Stimulated activated naive B cell treated with anti-CD40 and anti-IgM and Interleukin-4, amounts not matched to agents 10 μg/mL and 1 μg/mL and 100 μg/mL, for 72 hours (primary cell): ENCODE measurements around the gene MSI2.

ENCODE experiments used
- ATAC-seq, 2 donors: fragments of 150-1000 bp; cut with Tn5 transposase; replicated peaks; 2 replicates each; pipeline ENCODE4 v1.10.0; 2021; ENCODE audit warnings: moderate library complexity in 1 of 2
- DNase-seq: peaks from one replicate; pipeline ENCODE4 v3.0.0; 2021
- H3K27ac Mint-ChIP-seq: one replicate; pipeline ENCODE4 v1.8.0; 2022; ENCODE audit warnings: mild to moderate bottlenecking, mixed read lengths
- H3K27me3 Mint-ChIP-seq, 2 donors: one replicate each; pipeline ENCODE4 v1.8.0; 2022; ENCODE audit warnings: mixed read lengths in 2 of 2
- H3K36me3 Mint-ChIP-seq, 2 donors: one replicate each; pipeline ENCODE4 v1.8.0; 2022; ENCODE audit warnings: mixed read lengths in 2 of 2, mild to moderate bottlenecking in 1 of 2
- H3K4me1 Mint-ChIP-seq, 2 donors: one replicate each; pipeline ENCODE4 v1.8.0; 2022; ENCODE audit warnings: mixed read lengths in 2 of 2, mild to moderate bottlenecking in 1 of 2
- H3K4me3 Mint-ChIP-seq, 2 donors: one replicate each; pipeline ENCODE4 v1.8.0; 2022; ENCODE audit warnings: mild to moderate bottlenecking in 2 of 2, mixed read lengths in 2 of 2, moderate library complexity in 1 of 2
- H3K9me3 Mint-ChIP-seq, 2 donors: one replicate each; pipeline ENCODE4 v1.8.0; 2022; ENCODE audit warnings: mixed read lengths in 2 of 2, mild to moderate bottlenecking in 1 of 2

Gene MSI2

DNA sequence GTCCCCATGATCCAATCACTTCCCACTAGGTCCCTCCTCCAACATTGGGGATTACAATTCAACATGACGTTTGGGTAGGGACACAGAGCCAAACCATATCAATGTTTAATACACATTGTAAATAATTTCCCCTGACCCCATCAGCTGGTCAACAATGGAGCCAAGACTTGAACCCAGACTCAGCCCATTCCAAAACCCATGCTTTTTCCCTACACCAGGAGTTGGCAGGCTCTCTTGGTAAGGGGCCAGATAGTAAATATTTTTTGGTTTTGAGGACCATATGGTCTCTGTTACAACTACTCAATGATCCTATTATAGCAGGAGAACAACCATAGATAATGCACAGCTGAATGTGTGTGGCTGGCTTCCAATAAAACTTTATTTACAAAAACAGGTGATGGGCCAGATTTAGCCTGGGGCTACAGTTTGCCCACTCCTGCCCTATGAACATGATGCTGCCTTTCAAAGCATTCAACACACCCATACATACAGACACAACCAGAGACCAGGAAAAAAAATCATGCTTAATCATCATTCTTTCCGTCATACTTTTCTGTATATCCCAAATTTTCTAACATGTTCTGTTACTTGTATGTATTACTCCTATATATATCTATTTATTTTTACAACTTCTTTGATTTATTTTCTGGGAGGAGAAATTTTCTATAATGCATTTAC is 22.1 kb upstream of the MSI2 start:
- Mint-ChIP-seq H3K27me3 (peaks cover 12 to 14% of the 10 kb centered on the region in 2 donors), H3K4me3 (no peak overlapping the region), H3K36me3 (no peaks in the 10 kb centered on the region), H3K9me3 (no peaks in the 10 kb centered on the region), H3K4me1 (no peaks in the 10 kb centered on the region), H3K27ac (no peak overlapping the region)
- DNase-seq (no peak), ATAC-seq (no peak)

DNA sequence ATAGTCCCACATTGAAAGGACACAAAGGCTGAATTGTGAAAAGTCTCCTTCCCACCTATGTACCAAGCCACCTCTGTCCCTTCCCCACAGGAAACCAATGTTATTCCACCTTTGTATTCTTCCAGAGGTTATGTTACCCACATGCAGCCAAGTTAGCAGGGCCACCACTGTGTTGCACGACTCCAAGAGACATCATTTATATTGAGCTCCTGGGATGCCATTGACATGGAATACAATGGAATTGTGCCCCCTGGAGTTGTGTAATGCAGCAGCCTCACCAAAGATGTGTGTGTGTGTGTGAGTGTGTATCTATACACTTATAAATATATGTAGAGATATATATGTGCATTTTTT is 21.6 kb upstream of the MSI2 start:
- ATAC-seq = no peak
- no peak for DNase-seq
- H3K9me3 Mint-ChIP-seq = no peaks in the 10 kb centered on the region
- peaks cover 12 to 14% of the 10 kb centered on the region in 2 donors for H3K27me3 Mint-ChIP-seq
- H3K4me1 Mint-ChIP-seq = no peaks in the 10 kb centered on the region
- no peaks in the 10 kb centered on the region for H3K36me3 Mint-ChIP-seq
- no peak overlapping the region for H3K27ac Mint-ChIP-seq
- H3K4me3 Mint-ChIP-seq = no peak overlapping the region

DNA sequence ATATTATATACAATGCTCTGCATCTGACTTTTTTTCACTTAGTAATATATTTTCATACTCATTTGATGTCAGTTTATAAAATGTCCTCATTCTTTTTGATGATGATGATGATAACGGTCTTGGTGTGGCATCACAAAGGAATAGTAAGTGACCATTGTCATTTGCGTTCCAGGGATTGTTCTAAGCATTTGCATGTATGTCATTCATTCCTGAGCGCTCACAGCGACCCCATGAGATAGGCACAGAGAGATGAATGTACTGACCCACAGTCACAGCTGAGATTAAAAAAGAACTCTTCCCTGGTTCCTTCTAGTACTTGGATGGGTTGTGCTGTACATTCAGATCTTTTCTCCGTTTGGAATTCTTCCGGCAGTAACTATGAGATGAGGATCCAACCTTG is 21.2 kb upstream of the MSI2 start:
- no peak for ATAC-seq
- DNase-seq = no peak
- Mint-ChIP-seq H3K9me3 (no peaks in the 10 kb centered on the region), H3K4me3 (no peak overlapping the region), H3K36me3 (no peaks in the 10 kb centered on the region), H3K27me3 (peaks cover 12 to 14% of the 10 kb centered on the region in 2 donors), H3K4me1 (no peaks in the 10 kb centered on the region), H3K27ac (no peak overlapping the region)

DNA sequence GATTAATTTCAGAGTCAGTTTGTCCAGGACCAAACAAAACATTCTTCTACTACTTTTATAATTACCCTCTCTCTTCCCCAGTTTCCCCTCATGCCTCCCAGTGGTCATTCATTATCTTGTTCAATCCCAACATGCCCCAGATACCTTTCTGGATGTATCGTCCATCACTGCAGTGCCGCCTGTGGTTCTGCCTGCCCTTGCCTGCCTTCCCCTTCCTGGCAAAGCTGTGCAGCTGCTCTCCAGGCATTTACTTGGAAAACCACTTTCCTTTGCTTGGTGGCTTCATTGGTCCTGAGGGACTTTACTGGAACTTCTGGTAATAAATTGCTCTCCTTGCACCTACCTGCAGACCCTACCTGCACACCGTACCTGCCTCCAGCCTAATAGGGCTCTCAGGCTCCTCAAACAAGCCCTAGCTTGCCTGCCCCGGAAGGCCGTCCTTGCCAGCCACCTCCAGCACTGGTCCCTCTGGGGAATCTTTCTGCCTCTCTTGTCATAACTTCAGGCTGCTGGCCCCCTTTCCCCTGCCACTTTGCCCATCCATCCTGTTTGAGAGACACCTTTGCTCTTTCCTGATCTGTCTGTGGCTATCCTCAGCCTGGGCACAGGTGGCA is 19.5 kb upstream of the MSI2 start:
- ATAC-seq = no peak
- H3K9me3 Mint-ChIP-seq = no peaks in the 10 kb centered on the region
- DNase-seq = no peak
- no peak overlapping the region for H3K4me3 Mint-ChIP-seq
- no peak overlapping the region for H3K27ac Mint-ChIP-seq
- peaks cover 11 to 12% of the 10 kb centered on the region in 2 donors for H3K27me3 Mint-ChIP-seq
- H3K36me3 Mint-ChIP-seq = no peaks in the 10 kb centered on the region
- H3K4me1 Mint-ChIP-seq = no peaks in the 10 kb centered on the region

DNA sequence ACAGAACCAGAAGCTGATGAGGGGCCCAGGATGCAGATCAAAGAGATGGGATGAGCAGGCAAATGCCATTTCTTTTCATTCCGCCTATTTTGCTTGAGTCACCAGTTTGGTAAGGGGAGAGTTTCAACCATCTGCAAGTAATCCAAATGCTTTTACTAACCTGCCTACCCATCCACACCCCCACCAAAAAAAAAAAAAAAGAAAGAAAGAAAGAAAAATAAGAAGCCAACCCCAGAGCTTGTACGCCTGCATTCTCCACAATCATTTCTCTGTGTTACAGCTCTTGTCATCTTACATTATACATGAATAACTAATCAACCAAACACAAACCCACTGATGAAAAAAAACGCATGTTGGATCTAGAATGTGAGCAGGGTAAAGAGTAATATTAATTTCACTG is 15.7 kb upstream of the MSI2 start:
- Mint-ChIP-seq H3K27me3 (peaks cover 7 to 16% of the 10 kb centered on the region in 2 donors), H3K36me3 (no peaks in the 10 kb centered on the region), H3K4me1 (peaks cover 5 to 10% of the 10 kb centered on the region in 2 donors), H3K9me3 (no peaks in the 10 kb centered on the region), H3K4me3 (no peak overlapping the region), H3K27ac (no peak overlapping the region)
- ATAC-seq (no peak), DNase-seq (no peak)

DNA sequence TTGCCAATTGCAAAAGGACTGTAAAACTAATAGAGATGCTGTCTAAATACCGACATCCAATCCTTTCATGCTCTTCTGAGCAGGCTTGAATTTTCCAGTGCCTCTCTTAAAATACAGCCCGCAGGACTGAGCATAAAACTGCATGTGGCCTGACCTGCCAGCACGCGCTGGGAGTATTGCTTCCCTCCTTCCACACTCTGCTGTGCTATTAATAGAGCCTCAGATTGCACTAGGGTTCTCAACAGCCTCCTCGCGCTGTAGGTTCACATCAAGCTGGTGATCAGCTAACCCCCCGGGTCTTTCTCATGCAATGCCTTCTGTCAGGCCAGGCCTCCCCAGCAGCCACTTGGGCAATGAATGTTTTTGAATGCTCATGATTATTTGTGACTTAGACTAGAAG is 14.2 kb upstream of the MSI2 start:
- H3K9me3 Mint-ChIP-seq = no peaks in the 10 kb centered on the region
- H3K4me1 Mint-ChIP-seq = peaks cover 5 to 10% of the 10 kb centered on the region in 2 donors
- H3K27ac Mint-ChIP-seq = no peak overlapping the region
- H3K4me3 Mint-ChIP-seq = no peak overlapping the region
- no peaks in the 10 kb centered on the region for H3K36me3 Mint-ChIP-seq
- no peak for ATAC-seq
- no peak for DNase-seq
- peaks cover 3 to 8% of the 10 kb centered on the region in 2 donors for H3K27me3 Mint-ChIP-seq

DNA sequence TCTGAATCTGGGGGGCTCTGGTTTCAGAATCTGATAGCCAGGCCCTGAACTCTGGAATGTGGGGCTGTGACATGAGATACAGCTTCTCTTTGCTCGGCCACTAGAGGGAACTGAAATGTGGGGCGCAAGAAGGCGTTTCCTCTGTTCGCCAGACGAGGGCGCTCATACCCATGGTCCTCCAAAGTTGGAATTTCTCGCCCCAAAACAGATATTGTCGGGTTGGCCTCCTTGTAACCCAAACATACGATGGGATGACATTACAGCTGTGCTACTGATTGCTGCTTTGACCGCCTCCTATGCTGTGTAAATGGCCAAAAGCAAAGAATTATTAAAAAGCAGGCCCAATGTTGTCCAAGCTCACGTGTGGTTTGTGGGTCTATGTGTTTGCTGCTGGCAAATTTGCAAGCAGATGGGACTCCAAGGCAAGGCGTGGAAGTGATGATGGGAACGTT is 13.1 kb upstream of the MSI2 start:
- DNase-seq (peak; percentile 52), ATAC-seq (peak; percentile 63 to 75)
- Mint-ChIP-seq H3K27me3 (peaks cover 0 to 4% of the 10 kb centered on the region in 2 donors), H3K9me3 (no peaks in the 10 kb centered on the region), H3K36me3 (no peaks in the 10 kb centered on the region), H3K4me3 (no peak overlapping the region), H3K4me1 (peaks cover 5 to 10% of the 10 kb centered on the region in 2 donors), H3K27ac (peak overlapping the region; percentile 52)

DNA sequence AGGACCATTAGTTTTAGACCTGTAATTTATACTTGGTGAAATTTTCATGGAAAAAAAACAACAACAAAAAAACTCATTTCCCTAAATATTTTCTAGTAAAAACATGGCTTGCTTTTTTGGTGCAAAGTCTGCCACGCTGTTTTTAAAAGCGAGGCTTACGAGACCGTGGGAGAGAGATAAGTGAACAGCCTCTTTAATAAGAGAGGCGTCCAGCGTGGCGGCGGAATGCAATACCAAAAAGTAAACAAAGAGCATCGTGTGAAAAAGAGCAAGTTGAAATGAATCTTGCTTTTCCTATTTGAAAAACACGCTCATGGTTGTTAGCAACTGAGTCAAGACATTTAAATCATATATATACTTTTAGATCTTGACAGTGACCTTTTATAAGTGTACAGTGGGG is 10.5 kb upstream of the MSI2 start:
- no peak overlapping the region for H3K27ac Mint-ChIP-seq
- H3K27me3 Mint-ChIP-seq = peaks cover 0 to 4% of the 10 kb centered on the region in 2 donors
- H3K9me3 Mint-ChIP-seq = peaks cover 6 to 7% of the 10 kb centered on the region in 2 donors
- peaks cover 5 to 10% of the 10 kb centered on the region in 2 donors for H3K4me1 Mint-ChIP-seq
- H3K36me3 Mint-ChIP-seq = peaks cover 0 to 3% of the 10 kb centered on the region in 2 donors
- no peak overlapping the region for H3K4me3 Mint-ChIP-seq
- ATAC-seq (no peak), DNase-seq (no peak)

DNA sequence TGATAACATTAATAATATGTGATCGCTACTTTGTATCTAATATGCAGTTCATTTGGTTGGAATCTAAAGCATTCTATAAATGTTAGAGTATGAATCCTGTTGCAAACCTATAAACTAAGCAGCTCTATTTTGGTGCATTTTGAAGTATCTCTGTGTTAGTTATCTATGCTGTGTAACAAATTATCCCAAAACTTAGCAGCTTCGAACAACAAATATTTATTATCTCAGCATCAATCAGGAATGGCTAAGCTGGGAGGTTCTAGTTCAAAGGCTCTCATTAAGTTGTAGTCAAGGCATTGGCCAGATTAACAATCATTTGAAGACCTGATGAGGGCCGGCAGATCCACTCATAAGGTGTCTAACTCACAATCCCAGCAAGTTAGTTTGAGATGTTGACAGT is 10.1 kb upstream of the MSI2 start:
- Mint-ChIP-seq H3K9me3 (peaks cover 7 to 9% of the 10 kb centered on the region in 2 donors), H3K27me3 (peaks cover 0 to 4% of the 10 kb centered on the region in 2 donors), H3K4me3 (no peak overlapping the region), H3K27ac (no peak overlapping the region), H3K4me1 (peaks cover 5 to 10% of the 10 kb centered on the region in 2 donors), H3K36me3 (peaks cover 0 to 3% of the 10 kb centered on the region in 2 donors)
- DNase-seq (no peak), ATAC-seq (no peak)

DNA sequence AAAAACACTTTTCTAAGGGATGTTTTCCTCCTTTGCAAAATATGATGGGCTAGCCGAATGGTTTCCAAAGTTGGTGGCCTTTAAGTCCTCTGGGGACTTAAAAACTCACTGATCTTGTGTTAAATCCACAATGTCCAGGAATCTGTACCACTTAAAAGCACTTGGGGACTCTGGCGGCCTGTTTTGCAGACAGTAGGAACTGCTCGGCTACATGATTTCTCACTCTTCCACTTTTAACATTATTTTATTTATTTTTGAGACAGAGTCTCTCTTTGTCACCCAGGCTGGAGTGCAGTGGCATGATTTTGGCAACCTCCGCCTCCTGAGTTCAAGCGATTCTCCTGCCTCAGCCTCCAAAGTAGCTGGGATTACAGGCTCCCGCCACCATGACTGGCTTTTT is 9.1 kb upstream of the MSI2 start:
- ATAC-seq (no peak), DNase-seq (no peak)
- Mint-ChIP-seq H3K27me3 (peaks cover 0 to 4% of the 10 kb centered on the region in 2 donors), H3K4me3 (no peak overlapping the region), H3K9me3 (peaks cover 7 to 11% of the 10 kb centered on the region in 2 donors), H3K4me1 (peaks cover 5 to 10% of the 10 kb centered on the region in 2 donors), H3K36me3 (peaks cover 0 to 3% of the 10 kb centered on the region in 2 donors), H3K27ac (no peak overlapping the region)

DNA sequence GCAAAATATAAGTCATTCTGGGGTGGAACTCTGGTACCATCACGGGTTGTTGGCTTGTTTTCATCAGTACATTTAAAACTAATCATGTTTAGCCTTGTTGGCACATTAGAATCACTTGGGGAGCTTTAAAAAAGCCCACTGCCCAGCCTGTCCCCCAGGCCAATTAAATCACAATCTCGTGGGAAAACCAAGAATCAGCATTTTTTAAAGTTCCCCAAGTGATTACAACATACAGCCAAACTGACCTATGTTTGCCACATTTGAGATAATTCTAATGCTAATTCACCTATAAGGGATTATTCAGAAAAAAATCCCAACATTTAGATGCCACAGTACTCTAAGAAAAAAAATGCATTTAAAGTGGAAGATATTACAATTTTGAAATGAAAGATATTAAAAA is 8.4 kb upstream of the MSI2 start:
- ATAC-seq = no peak
- H3K9me3 Mint-ChIP-seq = peaks cover 7 to 11% of the 10 kb centered on the region in 2 donors
- H3K36me3 Mint-ChIP-seq = peaks cover 0 to 3% of the 10 kb centered on the region in 2 donors
- peaks cover 0 to 4% of the 10 kb centered on the region in 2 donors for H3K27me3 Mint-ChIP-seq
- H3K4me3 Mint-ChIP-seq = no peak overlapping the region
- peaks cover 4 to 8% of the 10 kb centered on the region in 2 donors for H3K4me1 Mint-ChIP-seq
- H3K27ac Mint-ChIP-seq = no peak overlapping the region
- DNase-seq = no peak

DNA sequence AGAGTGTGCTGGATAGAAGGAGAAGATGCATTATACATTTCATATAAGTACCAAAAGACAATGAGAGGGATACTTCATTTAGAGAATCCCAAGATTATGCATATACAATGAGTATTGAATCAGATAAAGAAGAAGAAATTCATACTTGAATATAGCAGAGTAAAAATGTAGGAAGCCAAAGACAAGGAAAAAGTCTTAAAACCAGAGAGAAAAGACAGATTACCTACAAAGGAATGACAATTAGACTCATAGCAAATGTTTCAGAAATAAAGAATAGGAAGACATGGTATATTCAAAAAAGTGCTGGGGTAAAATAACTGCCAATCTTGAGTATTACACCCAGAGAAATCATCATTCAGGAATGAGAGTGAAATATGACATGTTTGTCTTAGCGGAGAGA is 6.8 kb upstream of the MSI2 start:
- ATAC-seq (no peak), DNase-seq (no peak)
- no peaks in the 10 kb centered on the region for H3K27me3 Mint-ChIP-seq
- H3K4me1 Mint-ChIP-seq = peaks cover 0 to 5% of the 10 kb centered on the region in 2 donors
- peaks cover 7 to 11% of the 10 kb centered on the region in 2 donors for H3K9me3 Mint-ChIP-seq
- H3K27ac Mint-ChIP-seq = no peak overlapping the region
- H3K4me3 Mint-ChIP-seq = no peak overlapping the region
- peaks cover 0 to 3% of the 10 kb centered on the region in 2 donors for H3K36me3 Mint-ChIP-seq

DNA sequence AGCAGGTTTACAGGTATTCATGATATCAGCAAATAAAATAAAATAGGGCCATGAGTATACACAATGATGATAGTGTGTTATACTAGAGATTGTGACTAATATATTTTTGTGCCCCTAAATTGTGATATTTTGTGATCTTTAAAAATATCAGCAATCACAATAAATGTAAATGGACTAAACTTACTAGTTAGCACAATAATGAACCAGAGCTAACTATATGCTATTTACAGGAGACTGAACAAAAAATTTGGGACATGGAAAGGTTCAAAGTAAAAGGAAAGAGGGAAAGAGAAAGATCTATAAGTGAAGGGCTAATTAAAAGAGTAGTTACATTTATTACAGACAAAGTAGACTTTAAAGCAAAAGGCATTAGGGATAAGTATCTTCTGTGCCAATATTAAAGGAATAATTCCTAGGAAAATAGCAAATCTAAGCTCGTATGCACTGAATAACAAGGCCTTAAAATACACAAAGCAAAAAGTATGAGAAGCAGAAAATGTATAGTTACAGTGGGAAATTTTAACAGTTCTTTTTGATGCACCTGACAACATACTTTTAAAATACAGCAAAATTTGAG is 5.0 kb upstream of the MSI2 start:
- Mint-ChIP-seq H3K9me3 (peaks cover 7 to 11% of the 10 kb centered on the region in 2 donors), H3K27ac (no peak overlapping the region), H3K4me1 (peaks cover 7 to 11% of the 10 kb centered on the region in 2 donors), H3K4me3 (no peak overlapping the region), H3K36me3 (peaks cover 0 to 7% of the 10 kb centered on the region in 2 donors), H3K27me3 (no peaks in the 10 kb centered on the region)
- no peak for DNase-seq
- ATAC-seq = no peak

DNA sequence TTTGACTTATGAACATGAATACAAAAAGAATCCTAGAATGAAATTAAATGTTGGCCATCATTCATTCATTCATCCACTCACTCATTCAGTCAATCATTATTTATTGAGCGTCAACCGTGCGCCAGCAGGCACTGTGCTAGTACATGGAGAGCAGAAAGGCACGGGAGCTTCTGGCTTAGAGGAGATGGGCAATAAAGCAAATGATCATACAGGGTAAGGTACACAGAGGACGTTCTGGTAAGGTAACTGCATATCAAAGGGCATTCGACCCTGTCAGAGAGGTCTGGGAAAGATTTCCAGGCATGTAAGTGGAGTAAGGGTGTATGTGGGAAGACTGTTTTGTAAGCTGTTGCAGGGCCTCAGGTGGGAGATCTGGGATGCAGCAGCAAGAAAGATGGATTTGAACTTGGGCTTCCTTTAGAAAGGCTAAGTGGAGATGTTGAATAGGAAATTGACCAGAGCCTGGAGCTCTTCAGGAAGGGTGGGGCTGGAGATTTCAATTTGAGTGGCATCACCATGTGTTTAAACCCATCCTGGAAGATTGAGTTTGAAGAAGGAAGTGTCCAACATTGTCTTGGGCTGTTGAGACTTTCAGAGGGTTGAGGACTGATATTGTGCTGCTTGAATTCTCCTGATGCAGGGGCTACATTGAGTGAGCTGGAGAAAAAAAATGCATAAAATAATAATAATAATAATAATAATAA is 2.8 kb upstream of the MSI2 start:
- Mint-ChIP-seq H3K4me3 (no peak overlapping the region), H3K27me3 (no peaks in the 10 kb centered on the region), H3K36me3 (peaks cover 2 to 15% of the 10 kb centered on the region in 2 donors), H3K9me3 (peaks cover 7 to 11% of the 10 kb centered on the region in 2 donors), H3K27ac (no peak overlapping the region), H3K4me1 (peaks cover 16 to 19% of the 10 kb centered on the region in 2 donors)
- no peak for DNase-seq
- ATAC-seq = no peak
